Caco-2 (cell line): ENCODE results near the gene PLEKHD1. TPM values are rescaled to one million over a fixed set of nuclear protein-coding genes. Genes with fewer than 3 reads are reported as not detected.

Experiments used
- BruUV-seq: library from RNA; stranded (reverse); fragments of 400-500 nt; replicated peaks from 2 replicates; lab custom pipeline; 2021; lab: Mats Ljungman, UMichigan
- CTCF ChIA-PET: fragments of 300-600 bp; sonication (Branson Sonifier 250); formaldehyde crosslinking; loops from one replicate; lab custom pipeline; 2022; ENCODE audit warnings: antibody characterized with exemption; lab: Charles Lee
- POLR2A ChIA-PET: fragments of 300-600 bp; sonication (Branson Sonifier 250); formaldehyde crosslinking; loops from one replicate; lab custom pipeline; 2022; ENCODE audit warnings: antibody characterized with exemption; lab: Charles Lee
- DNase-seq, 2 experiments: peaks; one replicate each; pipeline versions ENCODE4 v3.0.0 to v3.0.0-alpha.2; 2020 to 2022
- H3K27me3 ChIP-seq: replicated peaks from 2 replicates; pipeline ENCODE4 v1.6.0; 2011; ENCODE audit warnings: low read length; ENCODE audit not compliant: control insufficient read depth, insufficient read depth
- H3K36me3 ChIP-seq: 2 replicates; pipeline ENCODE4 v1.5.1; 2011; ENCODE audit warnings: low read length; ENCODE audit not compliant: control insufficient read depth, insufficient read depth
- H3K4me1 ChIP-seq: fragments of 250-450 bp; sonication (Bioruptor Pico); 2 replicates; pipeline ENCODE4 v1.5.1; 2020; ENCODE audit warnings: mild to moderate bottlenecking
- H3K4me3 ChIP-seq: 2 replicates; pipeline ENCODE4 v1.5.1; 2011; ENCODE audit warnings: low read depth, mild to moderate bottlenecking, control low read depth, low read length
- H3K9me3 ChIP-seq: fragments of 250-450 bp; sonication (Bioruptor Pico); 2 replicates; pipeline ENCODE4 v1.5.1; 2020; ENCODE audit warnings: mild to moderate bottlenecking, moderate library complexity
- H3K27ac Mint-ChIP-seq: one replicate; pipeline ENCODE4 v1.8.0; 2022; ENCODE audit warnings: mixed read lengths; ENCODE audit not compliant: unreplicated experiment
- H3K27me3 Mint-ChIP-seq: one replicate; pipeline ENCODE4 v1.8.0; 2022; ENCODE audit warnings: mixed read lengths; ENCODE audit not compliant: insufficient read depth, unreplicated experiment
- H3K36me3 Mint-ChIP-seq: one replicate; pipeline ENCODE4 v1.8.0; 2022; ENCODE audit warnings: mild to moderate bottlenecking, mixed read lengths; ENCODE audit not compliant: insufficient read depth, unreplicated experiment
- H3K4me1 Mint-ChIP-seq: one replicate; pipeline ENCODE4 v1.8.0; 2022; ENCODE audit warnings: low read depth, mixed read lengths; ENCODE audit not compliant: unreplicated experiment
- H3K4me3 Mint-ChIP-seq: one replicate; pipeline ENCODE4 v1.8.0; 2022; ENCODE audit warnings: mild to moderate bottlenecking, moderate library complexity, mixed read lengths; ENCODE audit not compliant: unreplicated experiment
- H3K9me3 Mint-ChIP-seq: one replicate; pipeline ENCODE4 v1.8.0; 2022; ENCODE audit warnings: mixed read lengths; ENCODE audit not compliant: unreplicated experiment
- intact Hi-C: fragments of 100-400 bp; cut with micrococcal nuclease; formaldehyde crosslinking; loops from one replicate; pipeline ENCODE4 v1.10.0; 2022; ENCODE audit not compliant: unreplicated experiment
- total RNA-seq: library from RNA; stranded (reverse); gene quantifications from 2 replicates; pipeline ENCODE4 v1.2.3, GENCODE V29; 2022
- TF ChIP-seq, protein P1 (sequence below), 2 experiments: fragments of 200-600 bp in 1 of 2; IDR thresholded peaks; 1 replicate in 1 of 2; 2 replicates in 1 of 2; pipeline versions ENCODE4 v1.5.1 to v1.8.0; 2011 to 2022; ENCODE audit warnings: antibody characterized with exemption in 1 of 2, control low read depth in 1 of 2, inconsistent platforms in 1 of 2, low read depth in 1 of 2, low read length in 1 of 2, mild to moderate bottlenecking in 1 of 2, moderate library complexity in 1 of 2; ENCODE audit not compliant: insufficient read depth in 1 of 2, severe bottlenecking in 1 of 2, unreplicated experiment in 1 of 2

The PLEKHD1 gene
- total RNA-seq, 1 experiment from 2014 or later = 0.50 TPM

GRCh38 chr14:69487226-69487625 is 2.7 kb downstream of the PLEKHD1 start:
- Histone ChIP-seq H3K9me3 (no peaks in the 10 kb centered on the region), H3K36me3 (no peaks in the 10 kb centered on the region), H3K4me3 (no peak overlapping the region), H3K4me1 (peaks cover 4% of the 10 kb centered on the region; the same call in 1 of the 2 replicates), H3K27me3 (no peaks in the 10 kb centered on the region; the same call in 1 of the 2 replicates)
- POLR2A ChIA-PET = no interaction called here
- Mint-ChIP-seq H3K4me1 (no peaks in the 10 kb centered on the region), H3K27me3 (peaks cover 13% of the 10 kb centered on the region), H3K27ac (no peak overlapping the region), H3K36me3 (no peaks in the 10 kb centered on the region), H3K4me3 (no peak overlapping the region), H3K9me3 (no peaks in the 10 kb centered on the region)
- DNase-seq = no peak
- intact Hi-C loops = no loop called here
- BruUV-seq = no TSS peak
- TF ChIP-seq, protein P1, sequence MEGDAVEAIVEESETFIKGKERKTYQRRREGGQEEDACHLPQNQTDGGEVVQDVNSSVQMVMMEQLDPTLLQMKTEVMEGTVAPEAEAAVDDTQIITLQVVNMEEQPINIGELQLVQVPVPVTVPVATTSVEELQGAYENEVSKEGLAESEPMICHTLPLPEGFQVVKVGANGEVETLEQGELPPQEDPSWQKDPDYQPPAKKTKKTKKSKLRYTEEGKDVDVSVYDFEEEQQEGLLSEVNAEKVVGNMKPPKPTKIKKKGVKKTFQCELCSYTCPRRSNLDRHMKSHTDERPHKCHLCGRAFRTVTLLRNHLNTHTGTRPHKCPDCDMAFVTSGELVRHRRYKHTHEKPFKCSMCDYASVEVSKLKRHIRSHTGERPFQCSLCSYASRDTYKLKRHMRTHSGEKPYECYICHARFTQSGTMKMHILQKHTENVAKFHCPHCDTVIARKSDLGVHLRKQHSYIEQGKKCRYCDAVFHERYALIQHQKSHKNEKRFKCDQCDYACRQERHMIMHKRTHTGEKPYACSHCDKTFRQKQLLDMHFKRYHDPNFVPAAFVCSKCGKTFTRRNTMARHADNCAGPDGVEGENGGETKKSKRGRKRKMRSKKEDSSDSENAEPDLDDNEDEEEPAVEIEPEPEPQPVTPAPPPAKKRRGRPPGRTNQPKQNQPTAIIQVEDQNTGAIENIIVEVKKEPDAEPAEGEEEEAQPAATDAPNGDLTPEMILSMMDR (IDR thresholded peaks at IDR 0.05; ENCODE audit: insufficient read depth in 1 of 2, low read depth in 1 of 2, low read length in 1 of 2, severe bottlenecking in 1 of 2, unreplicated experiment in 1 of 2) = no peak
- CTCF ChIA-PET = interaction anchor here (0.6 kb wide), 1 partner anchor 122 kb away, joined by 4 read pairs; no protein-coding TSS in a partner anchor

GRCh38 chr14:69487771-69488170 is 3.2 kb downstream of the PLEKHD1 start:
- Mint-ChIP-seq H3K4me1 (no peaks in the 10 kb centered on the region), H3K36me3 (no peaks in the 10 kb centered on the region), H3K4me3 (no peak overlapping the region), H3K9me3 (no peaks in the 10 kb centered on the region), H3K27me3 (peaks cover 9% of the 10 kb centered on the region), H3K27ac (no peak overlapping the region)
- ChIA-PET POLR2A (no interaction called here), CTCF (interaction anchor here (0.6 kb wide), 1 partner anchor 121 kb away, joined by 4 read pairs; no protein-coding TSS in a partner anchor)
- H3K27me3 ChIP-seq = no peaks in the 10 kb centered on the region; the same call in 1 of the 2 replicates
- TF ChIP-seq, protein P1 (IDR thresholded peaks at IDR 0.05; ENCODE audit: insufficient read depth in 1 of 2, low read depth in 1 of 2, low read length in 1 of 2, severe bottlenecking in 1 of 2, unreplicated experiment in 1 of 2) = no peak
- no peak overlapping the region for H3K4me3 ChIP-seq
- intact Hi-C loops = no loop called here
- H3K4me1 ChIP-seq = peaks cover 4% of the 10 kb centered on the region; the same call in 1 of the 2 replicates
- no peak for DNase-seq
- no peaks in the 10 kb centered on the region for H3K9me3 ChIP-seq
- no peaks in the 10 kb centered on the region for H3K36me3 ChIP-seq
- no TSS peak for BruUV-seq

GRCh38 chr14:69489495-69489894 is 5.0 kb downstream of the PLEKHD1 start:
- H3K27me3 ChIP-seq = no peaks in the 10 kb centered on the region; the same call in 1 of the 2 replicates

More at GRCh38 chr14:69489495-69489894, 5.0 kb downstream of the PLEKHD1 start:
- DNase-seq = no peak
- ChIA-PET POLR2A (interaction anchor here (0.6 kb wide), 1 partner anchor 305 kb away, joined by 5 read pairs; no protein-coding TSS in a partner anchor), CTCF (no interaction called here)
- intact Hi-C loops = no loop called here
- Mint-ChIP-seq H3K4me1 (no peaks in the 10 kb centered on the region), H3K9me3 (no peaks in the 10 kb centered on the region), H3K4me3 (no peak overlapping the region), H3K27me3 (peaks cover 9% of the 10 kb centered on the region), H3K27ac (no peak overlapping the region), H3K36me3 (no peaks in the 10 kb centered on the region)
- no peaks in the 10 kb centered on the region for H3K9me3 ChIP-seq
- BruUV-seq = no TSS peak
- no peak overlapping the region for H3K4me3 ChIP-seq
- peaks cover 4% of the 10 kb centered on the region; the same call in 1 of the 2 replicates for H3K4me1 ChIP-seq
- TF ChIP-seq, protein P1 (IDR thresholded peaks at IDR 0.05; ENCODE audit: insufficient read depth in 1 of 2, low read depth in 1 of 2, low read length in 1 of 2, severe bottlenecking in 1 of 2, unreplicated experiment in 1 of 2) = no peak
- H3K36me3 ChIP-seq = no peaks in the 10 kb centered on the region
